GM12891 (cell line): Measurements from ENCODE around the gene FRZB.

Source experiments
- PAX5 ChIP-seq: IDR thresholded peaks from 2 replicates; pipeline ENCODE4 v1.6.1; 2011; ENCODE audit warnings: low read length, moderate library complexity, mild to moderate bottlenecking; ENCODE audit not compliant: insufficient read depth, severe bottlenecking
- POLR2A ChIP-seq: IDR thresholded peaks from 2 replicates; pipeline ENCODE4 v1.6.1; 2011; ENCODE audit warnings: low read depth, low read length, control low read depth
- POLR2AphosphoS5 ChIP-seq: IDR thresholded peaks from 2 replicates; pipeline ENCODE4 v1.6.1; 2011; ENCODE audit warnings: low read depth, low read length, control low read depth
- POU2F2 ChIP-seq: IDR thresholded peaks from 2 replicates; pipeline ENCODE4 v1.6.1; 2011; ENCODE audit warnings: low read depth, mild to moderate bottlenecking, control low read depth, low read length, moderate library complexity
- SPI1 ChIP-seq: IDR thresholded peaks from 2 replicates; pipeline ENCODE4 v1.6.1; 2011; ENCODE audit warnings: low read depth, low read length, control low read depth
- TAF1 ChIP-seq: IDR thresholded peaks from 2 replicates; pipeline ENCODE4 v1.6.1; 2011; ENCODE audit warnings: low read depth, low read length, control low read depth

DNA sequence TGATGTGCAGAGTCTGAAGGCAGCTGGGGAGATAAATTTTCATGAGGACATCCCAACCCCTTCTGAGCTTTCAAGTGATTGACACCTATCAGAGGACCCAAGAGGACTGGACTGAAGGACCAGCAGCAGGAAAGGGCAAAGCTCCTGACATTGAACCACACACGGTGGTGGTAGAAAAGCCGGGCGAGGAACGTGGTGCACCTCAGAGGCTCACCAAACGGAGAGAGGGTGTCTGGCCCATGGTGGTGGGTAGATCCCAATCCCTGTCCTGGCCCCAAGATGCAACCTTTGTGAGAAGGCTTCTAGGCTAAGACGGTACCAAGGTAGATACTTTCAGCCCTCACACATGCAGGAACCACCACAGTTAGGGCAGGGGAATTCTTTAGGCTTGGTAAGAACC lies 52.1 kb downstream of the FRZB start:
- TF ChIP-seq POLR2A (no peak), POU2F2 (no peak), TAF1 (no peak), POLR2AphosphoS5 (no peak), PAX5 (no peak), SPI1 (no peak)
